GM23338 (cell line): ENCODE data around the gene SV2C. TPM values are rescaled to one million over a fixed set of nuclear protein-coding genes. Genes with fewer than 3 reads are reported as not detected.

Source experiments
- ATAC-seq: fragments of 200-7000 bp; cut with Tn5 transposase; 3 replicates; pipeline ENCODE4 v1.9.1; 2020
- DNase-seq: peaks from one replicate; pipeline ENCODE4 v3.0.0-alpha.2; 2015; ENCODE audit warnings: low spot score
- H2AFZ ChIP-seq: fragments of 200-600 bp; sonication (generic); 2 replicates; pipeline ENCODE4 v1.8.0; 2016; ENCODE audit warnings: antibody characterized with exemption, mild to moderate bottlenecking, moderate library complexity
- H3F3A ChIP-seq: fragments of 200-600 bp; sonication (generic); replicated peaks from 2 replicates; pipeline ENCODE4 v1.8.0; 2017; ENCODE audit warnings: antibody characterized with exemption, mixed run types, low read depth
- H3K27ac ChIP-seq: fragments of 200-600 bp; sonication (generic); 2 replicates; pipeline ENCODE4 v1.6.1; 2016; ENCODE audit warnings: low read depth
- H3K27me3 ChIP-seq: fragments of 200-600 bp; sonication (generic); 2 replicates; pipeline ENCODE4 v1.8.0; 2016; ENCODE audit warnings: mild to moderate bottlenecking, mixed run types, moderate library complexity; ENCODE audit not compliant: insufficient read depth
- H3K36me3 ChIP-seq: fragments of 200-600 bp; sonication (generic); 2 replicates; pipeline ENCODE4 v1.8.0; 2016; ENCODE audit warnings: mild to moderate bottlenecking; ENCODE audit not compliant: insufficient read depth
- H3K4me1 ChIP-seq: fragments of 200-600 bp; sonication (generic); 2 replicates; pipeline ENCODE4 v1.8.0; 2016; ENCODE audit warnings: mild to moderate bottlenecking, moderate library complexity; ENCODE audit not compliant: insufficient read depth
- H3K4me2 ChIP-seq: fragments of 200-600 bp; sonication (generic); 2 replicates; pipeline ENCODE4 v1.7.1; 2017; ENCODE audit warnings: mixed run types
- H3K4me3 ChIP-seq: fragments of 200-600 bp; sonication (generic); 2 replicates; pipeline ENCODE4 v1.6.1; 2016; ENCODE audit warnings: mixed run types
- H3K79me2 ChIP-seq: fragments of 200-600 bp; sonication (generic); replicated peaks from 2 replicates; pipeline ENCODE4 v1.8.0; 2017; ENCODE audit warnings: mild to moderate bottlenecking; ENCODE audit not compliant: insufficient read depth
- H3K9me2 ChIP-seq: fragments of 200-600 bp; sonication (generic); 2 replicates; pipeline ENCODE4 v1.8.0; 2017; ENCODE audit not compliant: insufficient read depth
- H4K20me1 ChIP-seq: fragments of 200-600 bp; sonication (generic); replicated peaks from 2 replicates; pipeline ENCODE4 v1.8.0; 2017; ENCODE audit warnings: mild to moderate bottlenecking; ENCODE audit not compliant: insufficient read depth
- H3K27ac Mint-ChIP-seq: 2 replicates; pipeline ENCODE4 v1.8.0; 2020; ENCODE audit warnings: inconsistent platforms, mild to moderate bottlenecking, moderate library complexity, mixed read lengths
- H3K27me3 Mint-ChIP-seq: 3 replicates; pipeline ENCODE4 v1.8.0; 2022; ENCODE audit warnings: low read depth, mild to moderate bottlenecking, moderate library complexity, mixed read lengths, inconsistent platforms; ENCODE audit not compliant: insufficient read depth, poor library complexity
- H3K36me3 Mint-ChIP-seq: 3 replicates; pipeline ENCODE4 v1.8.0; 2021; ENCODE audit warnings: low read depth, mild to moderate bottlenecking, inconsistent platforms, moderate library complexity, mixed read lengths
- H3K4me1 Mint-ChIP-seq: 3 replicates; pipeline ENCODE4 v1.8.0; 2020; ENCODE audit warnings: mild to moderate bottlenecking, inconsistent platforms, mixed read lengths
- H3K4me3 Mint-ChIP-seq: 3 replicates; pipeline ENCODE4 v1.8.0; 2021; ENCODE audit warnings: moderate library complexity, mild to moderate bottlenecking, inconsistent platforms, mixed read lengths
- H3K9me3 Mint-ChIP-seq: 3 replicates; pipeline ENCODE4 v1.8.0; 2020; ENCODE audit warnings: moderate library complexity, mild to moderate bottlenecking, inconsistent platforms, mixed read lengths
- CREB1 ChIP-seq: fragments of 250-450 bp; sonication (Bioruptor Pico); IDR thresholded peaks from 2 replicates; pipeline ENCODE4 v1.5.0; 2020; ENCODE audit warnings: low read depth, mild to moderate bottlenecking, moderate library complexity
- CTCF ChIP-seq, 2 experiments: fragments of 200-600 bp in 1 of 2; sonication (generic) in 1 of 2; conservative IDR thresholded peaks; 2 replicates each; pipeline versions ENCODE4 v1.5.1 to v1.6.1; 2016 to 2017; ENCODE audit warnings: antibody characterized with exemption in 2 of 2, low read depth in 2 of 2, mild to moderate bottlenecking in 2 of 2, moderate library complexity in 1 of 2
- ETS1 ChIP-seq: IDR thresholded peaks from 2 replicates; pipeline ENCODE4 v1.6.1; 2016; ENCODE audit warnings: antibody characterized with exemption
- EZH2 ChIP-seq: fragments of 200-600 bp; sonication (generic); IDR thresholded peaks from one replicate; pipeline ENCODE4 v1.8.0; 2017; ENCODE audit warnings: antibody characterized with exemption, mild to moderate bottlenecking, low read depth; ENCODE audit not compliant: unreplicated experiment
- EZH2phosphoT487 ChIP-seq: fragments of 200-600 bp; sonication (generic); IDR thresholded peaks from one replicate; pipeline ENCODE4 v1.8.1; 2018; ENCODE audit warnings: antibody characterized with exemption; ENCODE audit not compliant: unreplicated experiment
- JUNB ChIP-seq: IDR thresholded peaks from one replicate; pipeline ENCODE4 v1.6.1; 2016; ENCODE audit warnings: antibody characterized with exemption; ENCODE audit not compliant: unreplicated experiment
- NANOG ChIP-seq: IDR thresholded peaks from 2 replicates; pipeline ENCODE4 v1.6.1; 2016; ENCODE audit warnings: antibody characterized with exemption, borderline replicate concordance
- POLR2AphosphoS5 ChIP-seq: IDR thresholded peaks from 2 replicates; pipeline ENCODE4 v1.6.1; 2016; ENCODE audit warnings: antibody characterized with exemption, low read depth
- REST ChIP-seq: IDR thresholded peaks from one replicate; pipeline ENCODE4 v1.6.1; 2018; ENCODE audit warnings: antibody characterized with exemption; ENCODE audit not compliant: unreplicated experiment
- STAT1 ChIP-seq: IDR thresholded peaks from one replicate; pipeline ENCODE4 v1.6.1; 2016; ENCODE audit warnings: antibody characterized with exemption; ENCODE audit not compliant: unreplicated experiment
- ZNF114 ChIP-seq: fragments of 250-450 bp; sonication (Bioruptor Pico); IDR thresholded peaks from 2 replicates; pipeline ENCODE4 v1.5.0; 2020; ENCODE audit warnings: mild to moderate bottlenecking, moderate library complexity
- ZNF331 ChIP-seq: fragments of 250-450 bp; sonication (Bioruptor Pico); IDR thresholded peaks from 2 replicates; pipeline ENCODE4 v1.5.0; 2020; ENCODE audit warnings: low read depth, mild to moderate bottlenecking, moderate library complexity
- ZNF462 ChIP-seq: fragments of 250-450 bp; sonication (Bioruptor Pico); IDR thresholded peaks from 2 replicates; pipeline ENCODE4 v1.5.0; 2020; ENCODE audit warnings: mild to moderate bottlenecking, moderate library complexity
- polyA plus RNA-seq: library from polyadenylated mRNA; unstranded; fragments of >200 nt; fragmentation: Nextera tagmentation; extraction: Ambion mirVana; gene quantifications from 2 replicates; pipeline ENCODE4 v1.2.1, GENCODE V29; 2016
- total RNA-seq: library from RNA; depleted of rRNA; stranded (reverse); fragments of >200 nt; shearing (Covaris generic); gene quantifications from 2 replicates; pipeline ENCODE4 v1.2.3, GENCODE V29; 2014

The SV2C gene
- total and polyA plus RNA-seq, 2 experiments from 2014 or later: 0.05 to 0.07 TPM

GRCh38 chr5:76143884-76144283 lies 60.7 kb downstream of the SV2C start:
- H3F3A ChIP-seq: no peaks in the 10 kb centered on the region
- H3K27ac Mint-ChIP-seq: no peak overlapping the region
- no peaks in the 10 kb centered on the region for H3K36me3 ChIP-seq
- H3K27me3 ChIP-seq: peaks cover 11% of the 10 kb centered on the region; the same call in 1 of the 2 replicates
- H4K20me1 ChIP-seq: no peaks in the 10 kb centered on the region
- no peaks in the 10 kb centered on the region for H3K79me2 ChIP-seq
- no peak overlapping the region for H2AFZ ChIP-seq
- H3K4me2 ChIP-seq: no peak overlapping the region
- DNase-seq: no peak
- no peak overlapping the region for H3K4me3 Mint-ChIP-seq
- ATAC-seq: no peak
- H3K9me3 Mint-ChIP-seq: no peaks in the 10 kb centered on the region
- no peaks in the 10 kb centered on the region for H3K36me3 Mint-ChIP-seq
- TF ChIP-seq STAT1: no peak
- no peak for TF ChIP-seq ZNF462 (CRISPR knock-in tag)
- no peak for TF ChIP-seq CREB1
- TF ChIP-seq ETS1: no peak
- TF ChIP-seq ZNF331: no peak
- TF ChIP-seq POLR2AphosphoS5: no peak
- no peak for TF ChIP-seq EZH2phosphoT487
- no peak for TF ChIP-seq ZNF114 (CRISPR knock-in tag)
- TF ChIP-seq REST: no peak
- TF ChIP-seq JUNB: no peak
- no peak for TF ChIP-seq EZH2
- no peak for TF ChIP-seq CTCF (conservative IDR thresholded peaks at IDR 0.05; ENCODE audit: low read depth in 2 of 2)
- no peak for TF ChIP-seq NANOG
- H3K4me3 ChIP-seq: no peak overlapping the region
- H3K27ac ChIP-seq: no peak overlapping the region
- H3K4me1 Mint-ChIP-seq: peaks cover 24% of the 10 kb centered on the region
- H3K27me3 Mint-ChIP-seq: peaks cover 2% of the 10 kb centered on the region
- H3K9me2 ChIP-seq: peaks cover 3% of the 10 kb centered on the region; the same call in 1 of the 2 replicates
- peaks cover 17% of the 10 kb centered on the region for H3K4me1 ChIP-seq
